ENCODE data around the gene CFAP46.
"Not testable (repeated sequence)": the region's sequence is repeated elsewhere in the genome, so short reads cannot be mapped to it uniquely, and the experiment has no call there.

Gene CFAP46

DNA sequence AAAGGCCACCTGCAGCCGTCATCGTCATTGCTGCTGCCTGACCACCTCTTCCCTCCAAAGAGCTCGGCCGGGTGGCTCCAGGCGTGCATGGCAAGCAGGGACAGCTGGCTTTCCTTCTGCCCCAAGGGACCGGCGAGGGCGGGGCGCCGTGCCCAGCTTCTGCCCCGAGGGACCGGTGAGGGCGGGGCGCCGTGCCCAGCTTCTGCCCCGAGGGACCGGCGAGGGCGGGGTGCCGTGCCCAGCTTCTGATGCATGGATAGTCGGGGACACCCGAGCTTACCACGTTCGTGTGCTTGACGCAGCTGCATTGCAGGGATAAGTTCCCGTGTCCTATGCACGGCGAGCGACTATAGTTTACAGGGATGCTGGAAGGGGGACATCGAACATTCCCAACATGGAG, 27.0 kb downstream of the CFAP46 start:
- in situ Hi-C loops (cut with MboI; ENCODE audit: low sequenced_read_pairs), result no loop called here

GRCh38 chr10:132914732-132915131, 27.6 kb downstream of the CFAP46 start:
- in situ Hi-C loops (cut with MboI; ENCODE audit: low sequenced_read_pairs), result no loop called here

DNA sequence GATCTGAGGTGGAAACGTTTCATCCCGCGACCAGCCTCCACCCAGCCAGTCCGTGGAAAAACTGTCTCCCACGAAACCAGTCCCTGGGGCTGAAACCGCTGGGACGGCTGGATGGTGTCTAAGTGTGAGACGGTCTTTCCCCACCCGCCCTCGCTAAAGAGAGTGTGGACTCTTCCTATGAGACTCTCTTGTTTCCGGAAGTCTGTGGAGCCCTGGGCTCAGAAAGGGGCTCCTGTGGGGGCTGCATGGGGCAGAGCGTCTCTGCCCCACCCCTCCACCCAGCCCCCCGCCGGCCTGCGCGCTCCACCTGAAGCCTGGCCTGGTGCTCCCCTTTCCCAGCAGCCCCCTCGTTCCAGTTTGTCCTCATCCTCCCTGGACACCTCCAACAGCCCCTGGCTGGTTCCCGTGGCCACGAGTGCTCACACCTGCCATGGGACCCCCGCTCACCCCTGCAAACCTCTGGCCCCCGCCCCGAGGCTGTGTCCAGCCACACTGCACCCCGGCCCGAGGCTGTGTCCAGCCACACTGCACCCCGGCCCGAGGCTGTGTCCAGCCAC, 28.7 kb downstream of the CFAP46 start:
- in situ Hi-C loops (cut with MboI; ENCODE audit: low sequenced_read_pairs), result no loop called here

- in situ Hi-C loops (cut with MboI; ENCODE audit: low sequenced_read_pairs), result no loop called here
These were observed 29.4 kb downstream of the CFAP46 start for GRCh38 chr10:132912713-132913558.

- in situ Hi-C loops (cut with MboI; ENCODE audit: low sequenced_read_pairs), result no loop called here
These were observed 30.1 kb downstream of the CFAP46 start for GRCh38 chr10:132912225-132912712.

DNA sequence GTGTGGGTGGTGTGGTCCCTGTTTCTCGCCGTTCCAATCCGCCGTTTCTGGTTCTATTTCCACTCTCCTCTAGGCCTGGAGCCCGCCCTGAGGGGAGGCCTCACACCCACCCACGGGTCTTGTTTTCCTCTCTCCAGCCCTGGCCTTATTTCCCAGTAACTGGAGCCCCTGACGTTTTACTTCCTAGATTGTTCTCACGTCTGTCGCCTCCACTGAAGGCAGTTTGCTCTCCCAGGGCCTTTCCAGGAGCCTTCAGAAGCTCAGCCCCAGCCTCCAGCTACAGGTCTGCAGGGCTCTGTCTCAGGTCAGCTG, 30.6 kb downstream of the CFAP46 start:
- in situ Hi-C loops (cut with MboI; ENCODE audit: low sequenced_read_pairs), result no loop called here

DNA sequence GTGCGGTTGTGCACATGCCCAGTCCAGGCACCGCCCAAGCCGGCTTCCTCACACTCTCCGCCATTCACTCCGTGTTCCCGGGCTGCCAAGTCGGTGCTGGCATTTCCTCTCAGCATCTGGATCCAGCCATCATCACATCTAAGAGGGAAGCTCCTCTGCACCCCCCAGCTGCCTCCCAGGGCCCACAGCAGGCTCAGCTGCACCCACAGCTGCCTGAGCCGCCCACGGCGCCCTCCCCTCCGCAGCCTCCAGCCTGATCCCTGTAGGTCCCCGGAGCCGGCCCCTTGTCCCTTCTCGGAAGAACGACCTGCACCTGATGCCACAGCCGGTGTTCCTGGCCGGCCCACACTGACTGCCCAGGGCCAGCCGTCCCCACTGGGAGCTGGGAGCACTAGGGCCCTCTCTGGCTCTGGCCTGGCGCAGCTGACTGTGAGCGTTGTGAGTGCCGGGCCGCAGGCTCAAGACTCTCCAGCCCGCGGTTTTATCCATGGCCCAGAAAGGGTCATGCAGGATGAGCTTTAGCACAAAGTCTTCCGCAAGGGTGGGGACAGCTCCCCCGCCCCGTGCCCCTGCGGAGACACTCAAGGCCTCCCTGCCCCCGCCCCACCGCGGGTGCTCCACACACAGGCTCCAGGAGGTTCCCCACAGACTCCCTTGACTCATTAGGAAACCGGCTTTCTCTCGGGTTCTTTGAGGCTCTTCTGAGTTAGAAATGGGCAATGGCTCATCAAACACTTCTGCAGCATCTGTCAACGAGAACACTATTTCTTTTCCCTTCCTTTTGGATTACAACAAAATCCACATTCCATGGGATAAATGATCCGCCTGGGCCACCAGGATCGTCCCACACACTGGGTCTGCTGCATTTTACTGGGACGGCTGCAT, 31.2 kb downstream of the CFAP46 start:
- in situ Hi-C loops (cut with MboI; ENCODE audit: low sequenced_read_pairs), result no loop called here

DNA sequence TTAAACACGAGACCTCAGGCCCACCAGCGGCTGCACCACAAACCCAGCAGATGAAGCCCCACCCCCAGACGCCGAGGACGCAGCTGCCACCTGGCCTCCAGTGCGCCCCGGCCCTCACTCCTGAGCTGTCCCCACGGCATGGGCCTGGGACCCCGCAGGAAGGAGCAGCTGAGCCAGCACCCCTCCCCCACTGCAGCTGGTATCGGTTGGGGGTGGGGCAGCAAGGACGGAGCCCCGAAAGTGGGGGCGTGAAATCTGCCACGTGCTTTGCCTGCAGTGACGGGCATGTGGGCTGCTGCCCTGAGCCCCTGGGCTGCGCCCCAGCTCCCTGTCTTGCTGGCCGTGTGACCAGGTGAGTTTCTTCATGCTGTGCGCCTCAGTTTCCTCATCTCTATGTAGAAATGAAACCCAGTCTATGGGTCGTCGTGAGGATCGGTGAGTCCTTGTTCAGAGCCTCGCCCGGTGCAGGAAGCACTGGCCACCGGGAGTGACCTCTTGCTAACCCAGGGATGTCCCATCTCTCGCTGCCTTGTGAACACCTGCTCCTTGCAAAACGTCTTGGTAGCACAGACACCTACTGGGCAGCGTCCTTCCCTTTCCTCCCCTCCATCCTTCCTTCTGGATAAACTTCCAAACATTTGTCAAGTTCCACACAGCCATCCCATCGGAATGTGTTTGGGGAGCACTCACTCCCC, 32.0 kb downstream of the CFAP46 start:
- in situ Hi-C loops (cut with MboI; ENCODE audit: low sequenced_read_pairs), result no loop called here

DNA sequence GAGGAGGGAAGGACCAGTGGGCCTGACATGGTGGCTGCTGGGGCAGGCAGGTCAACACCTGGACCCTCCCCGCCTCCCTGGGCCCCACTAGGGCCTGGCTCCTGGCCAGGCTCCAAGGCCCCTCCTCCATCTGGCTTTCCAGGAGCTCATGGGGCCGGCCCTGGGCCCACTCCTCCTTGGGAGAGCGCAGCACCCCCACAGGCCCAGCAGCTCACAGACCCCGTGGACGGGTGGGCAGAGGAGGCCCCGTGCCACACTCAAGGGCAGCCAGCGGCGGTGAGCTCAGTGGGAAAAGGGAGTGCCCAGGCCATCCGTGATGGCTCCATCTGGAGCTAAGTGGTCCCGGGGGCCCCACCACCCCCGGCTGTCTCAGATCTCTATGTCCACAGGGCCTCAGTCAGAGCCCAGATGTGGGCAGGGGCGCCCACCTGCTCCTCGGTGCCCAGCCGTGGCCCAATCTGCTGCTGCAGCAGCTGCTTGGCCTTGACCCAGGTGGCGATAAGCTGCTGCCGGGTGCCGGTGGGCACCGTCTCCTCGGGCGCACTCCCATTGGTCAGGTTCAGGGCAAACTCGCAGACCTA, 32.8 kb downstream of the CFAP46 start:
- in situ Hi-C loops (cut with MboI; ENCODE audit: low sequenced_read_pairs), result no loop called here

DNA sequence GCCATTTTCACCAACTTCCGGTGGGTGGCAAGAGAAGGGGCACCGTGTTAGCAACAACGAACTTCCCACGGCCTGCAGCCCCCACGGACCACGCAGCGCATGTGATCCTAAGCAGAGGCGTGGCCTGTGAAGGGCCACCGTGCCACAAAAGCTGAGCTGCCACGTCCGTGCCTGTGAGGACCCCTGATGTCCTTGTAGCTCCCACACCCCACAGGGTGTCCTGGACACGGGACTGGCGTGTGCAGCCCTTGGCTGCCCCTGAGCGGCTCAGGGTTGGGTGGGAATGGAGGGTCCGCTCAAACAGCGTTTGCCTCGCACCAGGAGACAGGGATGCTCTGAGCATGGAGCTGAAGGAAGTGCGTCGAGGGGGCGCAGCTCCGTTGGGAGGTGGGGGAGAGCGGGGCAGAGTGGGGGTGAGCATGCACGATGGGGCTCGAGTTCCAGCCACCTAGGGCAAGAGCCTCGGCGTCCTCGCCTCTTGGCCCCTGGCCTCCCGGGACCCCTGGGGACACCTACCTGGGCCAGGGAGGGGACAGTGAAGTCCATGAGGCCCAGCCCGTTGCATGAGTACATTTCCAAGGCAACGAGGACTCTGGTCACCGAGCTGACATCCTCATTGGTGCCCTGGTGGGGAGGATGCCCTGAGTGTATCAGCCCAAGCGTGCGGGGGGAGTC, 33.6 kb downstream of the CFAP46 start:
- in situ Hi-C loops (cut with MboI; ENCODE audit: low sequenced_read_pairs), result no loop called here

GRCh38 chr10:132907821-132908620, 34.3 kb downstream of the CFAP46 start:
- in situ Hi-C loops (cut with MboI; ENCODE audit: low sequenced_read_pairs), result no loop called here

DNA sequence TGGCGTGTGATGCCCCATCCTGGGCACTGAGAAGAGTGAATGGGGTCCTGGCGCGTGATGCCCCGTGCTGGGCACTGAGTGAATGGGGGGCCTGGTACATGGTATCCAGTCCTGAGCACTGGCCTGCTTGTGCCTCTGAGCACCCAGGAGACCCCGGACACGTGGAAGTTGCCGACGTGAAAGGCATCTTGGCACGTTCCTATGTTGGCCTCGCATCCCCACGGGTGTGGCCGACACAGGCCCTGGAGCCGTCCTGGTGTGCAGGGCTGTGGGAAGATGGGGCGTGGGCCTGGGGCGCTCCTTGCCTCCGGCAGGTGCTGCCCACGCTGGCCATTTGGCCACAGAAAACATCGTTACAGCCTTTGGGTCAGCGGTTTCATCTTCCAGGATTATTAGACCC, 35.5 kb downstream of the CFAP46 start:
- in situ Hi-C loops (cut with MboI; ENCODE audit: low sequenced_read_pairs), result no loop called here

DNA sequence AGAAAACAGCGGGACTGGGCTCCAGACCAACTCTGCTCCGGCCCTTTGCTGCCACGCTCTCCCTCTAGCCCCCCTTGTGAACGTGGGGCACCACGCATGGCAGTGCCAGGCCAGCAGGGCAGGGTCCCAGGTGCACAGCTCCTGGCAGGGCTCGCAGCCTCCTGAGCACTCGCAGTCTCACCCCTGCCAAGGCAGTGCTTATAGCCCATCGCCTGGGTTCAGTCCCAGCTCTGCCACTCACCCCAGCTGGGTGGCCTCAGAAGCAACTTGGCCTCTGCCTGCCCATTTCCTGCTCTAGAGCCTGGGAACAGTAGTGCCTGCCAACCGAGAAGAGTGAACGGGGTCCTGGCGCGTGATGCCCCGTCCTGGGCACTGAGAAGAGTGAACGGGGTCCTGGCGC, 36.3 kb downstream of the CFAP46 start:
- in situ Hi-C loops (cut with MboI; ENCODE audit: low sequenced_read_pairs), result no loop called here

GRCh38 chr10:132905661-132906060, 36.7 kb downstream of the CFAP46 start:
- in situ Hi-C loops (cut with MboI; ENCODE audit: low sequenced_read_pairs), result no loop called here

GRCh38 chr10:132904814-132905649, 37.3 kb downstream of the CFAP46 start:
- in situ Hi-C loops (cut with MboI; ENCODE audit: low sequenced_read_pairs), result no loop called here

GRCh38 chr10:132904181-132904813, 38.1 kb downstream of the CFAP46 start:
- in situ Hi-C loops (cut with MboI; ENCODE audit: low sequenced_read_pairs), result no loop called here

GRCh38 chr10:132902656-132903575, 39.5 kb downstream of the CFAP46 start:
- in situ Hi-C loops (cut with MboI; ENCODE audit: low sequenced_read_pairs), result not testable (repeated sequence)
